AML-193 (cell line): ENCODE results near the gene HS3ST1.
"Not testable (repeated sequence)": the region's sequence is repeated elsewhere in the genome, so short reads cannot be mapped to it uniquely, and the experiment has no call there.

ENCODE experiments used
- DNase-seq, 2 experiments: peaks; one replicate each; lab custom pipeline; 2025; lab: John Stamatoyannopoulos, UW

HS3ST1 gene

GRCh38 chr4:11399461-11399971 is 29.2 kb downstream of the HS3ST1 start:
- no peak for DNase-seq

- DNase-seq: no peak
Observed at GRCh38 chr4:11397819-11398610, 30.7 kb downstream of the HS3ST1 start.

- DNase-seq: no peak
Observed at GRCh38 chr4:11397146-11397545, 31.5 kb downstream of the HS3ST1 start.

GRCh38 chr4:11393551-11393950 is 35.1 kb downstream of the HS3ST1 start:
- DNase-seq: no peak

- not testable (repeated sequence) for DNase-seq
Observed at GRCh38 chr4:11384072-11384471, 44.6 kb downstream of the HS3ST1 start.

- no peak for DNase-seq
Observed at GRCh38 chr4:11376571-11376970, 52.1 kb downstream of the HS3ST1 start.

- no peak for DNase-seq
Observed at GRCh38 chr4:11376146-11376545, 52.5 kb downstream of the HS3ST1 start.

- no peak for DNase-seq
Observed at GRCh38 chr4:11368701-11369115, 60.0 kb downstream of the HS3ST1 start.

- DNase-seq: no peak
Observed at GRCh38 chr4:11367371-11367770, 61.3 kb downstream of the HS3ST1 start.

GRCh38 chr4:11366859-11367258 is 61.8 kb downstream of the HS3ST1 start:
- no peak for DNase-seq

GRCh38 chr4:11365039-11365438 is 63.7 kb downstream of the HS3ST1 start:
- no peak for DNase-seq

GRCh38 chr4:11359591-11359990 is 69.1 kb downstream of the HS3ST1 start:
- DNase-seq: no peak

- DNase-seq: no peak
Observed at GRCh38 chr4:11355226-11355625, 73.5 kb downstream of the HS3ST1 start.

GRCh38 chr4:11354531-11354930 is 74.2 kb downstream of the HS3ST1 start:
- no peak for DNase-seq

- no peak for DNase-seq
Observed at GRCh38 chr4:11348449-11349088, 80.1 kb downstream of the HS3ST1 start.

- DNase-seq: no peak
Observed at GRCh38 chr4:11344916-11345315, 83.8 kb downstream of the HS3ST1 start.

- DNase-seq: no peak
Observed at GRCh38 chr4:11343536-11343935, 85.2 kb downstream of the HS3ST1 start.
